GM12892 (cell line): Measurements from ENCODE around the gene RTEL1.
A peak's percentile ranks its signal among the peaks of the same experiment; 100 is the strongest.

Source experiments
- POLR2A ChIP-seq: IDR thresholded peaks from 2 replicates; pipeline ENCODE4 v1.6.1; 2011; ENCODE audit warnings: low read depth, low read length, control low read depth
- POLR2AphosphoS5 ChIP-seq: IDR thresholded peaks from 2 replicates; pipeline ENCODE4 v1.6.1; 2011; ENCODE audit warnings: low read depth, low read length, control low read depth
- TAF1 ChIP-seq: IDR thresholded peaks from 2 replicates; pipeline ENCODE4 v1.6.1; 2011; ENCODE audit warnings: low read depth, mild to moderate bottlenecking, control low read depth, low read length, borderline replicate concordance

DNA sequence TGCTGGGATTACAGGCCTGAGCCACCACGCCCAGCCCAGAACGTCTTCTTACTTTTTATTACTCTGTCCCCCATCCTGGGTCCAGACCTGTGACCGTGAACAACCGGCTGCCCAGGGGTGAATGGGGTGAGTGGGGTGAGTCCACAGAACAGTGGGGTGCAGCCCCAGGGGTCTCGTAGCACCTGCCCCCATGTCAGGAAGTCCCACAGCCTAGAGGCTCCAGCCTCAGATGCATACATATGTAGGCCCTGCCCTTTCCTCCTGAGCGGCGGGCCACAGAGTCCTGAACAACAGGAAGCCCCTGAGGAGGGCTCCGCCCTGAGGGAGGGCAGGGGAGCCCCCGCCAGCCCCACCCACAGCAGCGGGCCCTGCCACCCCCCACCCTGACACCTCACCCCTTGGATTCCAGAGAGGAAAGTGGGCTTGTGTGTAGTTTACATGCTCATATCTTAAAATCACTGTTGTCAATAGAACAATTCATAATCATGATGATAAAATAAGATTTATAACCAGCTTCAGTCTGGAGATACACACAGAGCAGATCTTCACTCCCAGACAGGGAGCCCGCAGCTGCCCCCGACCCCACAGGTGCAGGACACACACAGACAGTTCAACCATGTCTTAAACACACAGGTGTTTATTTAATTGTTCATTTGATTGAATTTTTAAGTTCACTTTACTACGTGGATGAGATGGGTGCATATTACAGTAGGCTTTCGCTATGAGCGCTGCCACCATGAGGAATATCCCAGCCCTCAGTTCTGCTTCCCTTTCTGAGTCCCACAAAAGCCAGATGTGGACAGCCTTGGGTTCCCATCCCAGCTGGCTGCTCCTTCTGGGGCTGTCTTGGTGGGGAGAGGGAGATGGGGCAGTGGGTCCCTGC lies 18.8 kb upstream of the RTEL1 start:
- TF ChIP-seq POLR2AphosphoS5 = 0 out of 2 replicates have a peak, but pooled peaks have one; percentile 29
- TF ChIP-seq TAF1 = no peak
- TF ChIP-seq POLR2A = no peak
